BJ (cell line): Measurements from ENCODE around the gene HOXA5. TPM values are rescaled to one million over a fixed set of nuclear protein-coding genes. Genes with fewer than 3 reads are reported as not detected.

Source experiments
- CTCF ChIA-PET: fragments of 350-600 bp; formaldehyde crosslinking; extraction: SDS; loops from one replicate; lab custom pipeline; 2021; ENCODE audit warnings: antibody characterized with exemption, inconsistent platforms; lab: Yijun Ruan, JAX
- POLR2A ChIA-PET: fragments of 300-600 bp; sonication (Branson Sonifier 250); formaldehyde crosslinking; extraction: SDS; loops from one replicate; lab custom pipeline; 2021; ENCODE audit warnings: antibody characterized with exemption; lab: Charles Lee
- DNase-seq: peaks from one replicate; pipeline ENCODE4 v3.0.0-alpha.2; 2011; ENCODE audit warnings: low read depth
- H3K27me3 ChIP-seq: 2 replicates; pipeline ENCODE4 v1.6.0; 2011; ENCODE audit warnings: low read length; ENCODE audit not compliant: control insufficient read depth, insufficient read depth
- H3K36me3 ChIP-seq: 2 replicates; pipeline ENCODE4 v1.5.1; 2011; ENCODE audit warnings: low read length; ENCODE audit not compliant: control insufficient read depth, insufficient read depth
- H3K4me3 ChIP-seq: 2 replicates; pipeline ENCODE4 v1.5.1; 2011; ENCODE audit warnings: low read depth, mild to moderate bottlenecking, control low read depth, low read length
- polyA plus RNA-seq: library from polyadenylated mRNA; depleted of rRNA; stranded (reverse); fragments of >200 nt; gene quantifications from 2 replicates; pipeline ENCODE4 v1.2.3, GENCODE V29; 2011
- TF ChIP-seq, protein P1 (sequence below): IDR thresholded peaks from 2 replicates; pipeline ENCODE4 v1.5.1; 2011; ENCODE audit warnings: low read depth, mild to moderate bottlenecking, control low read depth, inconsistent platforms, low read length, moderate library complexity; ENCODE audit not compliant: insufficient read depth

Gene HOXA5
- polyA plus RNA-seq, 1 experiment = 1.2 TPM

DNA sequence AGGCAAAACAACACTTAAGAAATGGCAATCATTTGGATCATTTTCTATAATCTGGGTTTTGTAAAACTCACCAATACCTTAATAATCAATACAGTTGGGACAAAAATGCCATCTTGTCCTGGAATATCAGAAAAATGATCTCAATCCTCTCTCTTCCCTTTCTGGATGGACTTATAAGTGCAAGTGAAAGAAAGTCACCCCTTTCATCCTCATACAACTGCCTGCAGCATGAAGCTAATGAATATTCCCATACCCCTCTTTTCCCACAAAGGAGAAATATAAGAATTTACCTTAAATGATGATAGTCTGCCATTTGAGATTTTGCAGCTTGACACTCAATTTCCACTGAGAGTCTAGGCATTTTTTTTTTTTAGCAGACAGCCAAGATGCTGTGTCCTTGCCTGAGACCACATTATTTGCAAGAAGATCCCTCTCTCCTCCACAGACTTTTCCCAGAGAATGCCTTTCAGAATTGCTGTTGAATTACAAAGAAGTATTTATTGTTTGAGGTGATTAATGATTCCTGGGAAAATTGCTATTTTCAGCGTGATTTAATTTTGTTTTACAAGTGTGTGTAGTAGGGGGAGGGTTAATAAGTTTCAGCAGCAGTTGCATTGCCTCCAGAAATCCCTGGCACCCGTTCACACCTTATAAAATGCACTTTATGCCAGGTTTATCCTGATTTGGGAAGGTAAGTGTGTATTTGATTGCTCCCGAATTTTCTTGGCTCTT lies 16.7 kb downstream of the HOXA5 start:
- no peaks in the 10 kb centered on the region for H3K27me3 ChIP-seq
- CTCF ChIA-PET = interaction anchor here (1.4 to 1.7 kb wide), 2 partner anchors 12 to 16 kb away, joined by 4 to 5 read pairs; no protein-coding TSS in a partner anchor
- no peak for DNase-seq
- POLR2A ChIA-PET = no interaction called here
- TF ChIP-seq, protein P1, sequence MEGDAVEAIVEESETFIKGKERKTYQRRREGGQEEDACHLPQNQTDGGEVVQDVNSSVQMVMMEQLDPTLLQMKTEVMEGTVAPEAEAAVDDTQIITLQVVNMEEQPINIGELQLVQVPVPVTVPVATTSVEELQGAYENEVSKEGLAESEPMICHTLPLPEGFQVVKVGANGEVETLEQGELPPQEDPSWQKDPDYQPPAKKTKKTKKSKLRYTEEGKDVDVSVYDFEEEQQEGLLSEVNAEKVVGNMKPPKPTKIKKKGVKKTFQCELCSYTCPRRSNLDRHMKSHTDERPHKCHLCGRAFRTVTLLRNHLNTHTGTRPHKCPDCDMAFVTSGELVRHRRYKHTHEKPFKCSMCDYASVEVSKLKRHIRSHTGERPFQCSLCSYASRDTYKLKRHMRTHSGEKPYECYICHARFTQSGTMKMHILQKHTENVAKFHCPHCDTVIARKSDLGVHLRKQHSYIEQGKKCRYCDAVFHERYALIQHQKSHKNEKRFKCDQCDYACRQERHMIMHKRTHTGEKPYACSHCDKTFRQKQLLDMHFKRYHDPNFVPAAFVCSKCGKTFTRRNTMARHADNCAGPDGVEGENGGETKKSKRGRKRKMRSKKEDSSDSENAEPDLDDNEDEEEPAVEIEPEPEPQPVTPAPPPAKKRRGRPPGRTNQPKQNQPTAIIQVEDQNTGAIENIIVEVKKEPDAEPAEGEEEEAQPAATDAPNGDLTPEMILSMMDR = no peak
- H3K4me3 ChIP-seq = no peak overlapping the region
- no peaks in the 10 kb centered on the region for H3K36me3 ChIP-seq

DNA sequence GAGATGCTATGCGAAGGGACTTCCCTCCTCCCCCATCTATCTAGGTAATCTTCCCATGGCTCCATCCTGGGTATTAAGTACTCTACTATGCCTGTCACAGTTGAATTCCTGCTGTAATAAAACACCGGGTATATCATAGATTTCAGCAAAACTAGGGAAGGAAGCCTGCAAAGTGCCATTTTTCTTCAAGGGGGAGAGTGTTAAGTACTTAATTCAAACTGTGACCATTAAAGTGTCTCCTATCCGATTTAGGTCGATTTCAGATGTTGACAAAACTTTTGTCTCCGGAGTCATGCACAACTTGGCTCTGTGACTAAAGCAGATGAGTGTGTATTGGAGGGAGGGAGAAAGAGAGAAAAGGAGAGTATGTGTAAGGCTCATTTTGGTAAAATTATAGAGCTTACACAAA lies 17.5 kb downstream of the HOXA5 start:
- CTCF ChIA-PET = interaction anchor here (1.4 kb wide), 1 partner anchor 11 kb away, joined by 5 read pairs; no protein-coding TSS in a partner anchor
- POLR2A ChIA-PET = no interaction called here
- DNase-seq = no peak
- Histone ChIP-seq H3K4me3 (no peak overlapping the region), H3K36me3 (no peaks in the 10 kb centered on the region), H3K27me3 (no peaks in the 10 kb centered on the region)
- TF ChIP-seq, protein P1 = no peak

DNA sequence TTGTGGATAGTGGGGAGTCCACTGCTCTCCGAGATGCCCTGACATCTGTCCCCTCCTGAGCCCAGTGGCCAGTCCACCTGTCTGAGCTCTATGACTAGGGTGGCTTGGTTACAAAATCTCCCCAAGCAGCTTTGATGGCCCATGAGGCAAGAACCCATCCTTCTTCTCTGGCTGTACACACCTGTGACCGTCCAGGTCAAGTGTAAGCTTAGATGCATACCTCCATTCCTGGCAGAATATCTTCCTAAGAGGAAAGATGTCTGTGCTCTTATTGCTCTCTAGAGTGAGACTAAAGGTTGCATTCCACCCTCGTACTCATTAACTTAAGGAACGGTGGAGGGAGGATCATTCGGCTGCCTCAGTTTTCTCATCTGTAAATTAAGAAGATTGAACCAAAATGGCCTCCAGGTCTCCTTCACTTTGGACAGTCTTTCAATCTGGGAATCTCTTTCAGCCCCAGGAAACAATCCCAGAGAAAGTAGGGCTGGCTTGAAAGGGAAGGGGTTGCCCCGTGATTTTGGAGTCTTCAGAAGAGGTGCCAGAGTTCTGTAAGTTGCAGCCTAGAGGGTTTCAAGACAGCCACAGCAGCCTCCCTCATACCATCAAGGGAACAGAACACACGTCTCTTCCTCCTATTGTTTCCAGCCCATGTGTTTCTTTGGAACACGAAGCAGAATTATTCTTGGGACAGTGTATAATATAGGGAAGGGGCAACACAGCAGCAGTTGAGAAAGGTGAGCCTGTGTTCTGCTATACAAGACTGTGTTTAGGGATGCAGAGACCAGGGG lies 18.4 kb downstream of the HOXA5 start:
- Histone ChIP-seq H3K4me3 (no peak overlapping the region), H3K36me3 (no peaks in the 10 kb centered on the region), H3K27me3 (no peaks in the 10 kb centered on the region)
- DNase-seq = no peak
- TF ChIP-seq, protein P1 = no peak
- ChIA-PET CTCF (no interaction called here), POLR2A (no interaction called here)

DNA sequence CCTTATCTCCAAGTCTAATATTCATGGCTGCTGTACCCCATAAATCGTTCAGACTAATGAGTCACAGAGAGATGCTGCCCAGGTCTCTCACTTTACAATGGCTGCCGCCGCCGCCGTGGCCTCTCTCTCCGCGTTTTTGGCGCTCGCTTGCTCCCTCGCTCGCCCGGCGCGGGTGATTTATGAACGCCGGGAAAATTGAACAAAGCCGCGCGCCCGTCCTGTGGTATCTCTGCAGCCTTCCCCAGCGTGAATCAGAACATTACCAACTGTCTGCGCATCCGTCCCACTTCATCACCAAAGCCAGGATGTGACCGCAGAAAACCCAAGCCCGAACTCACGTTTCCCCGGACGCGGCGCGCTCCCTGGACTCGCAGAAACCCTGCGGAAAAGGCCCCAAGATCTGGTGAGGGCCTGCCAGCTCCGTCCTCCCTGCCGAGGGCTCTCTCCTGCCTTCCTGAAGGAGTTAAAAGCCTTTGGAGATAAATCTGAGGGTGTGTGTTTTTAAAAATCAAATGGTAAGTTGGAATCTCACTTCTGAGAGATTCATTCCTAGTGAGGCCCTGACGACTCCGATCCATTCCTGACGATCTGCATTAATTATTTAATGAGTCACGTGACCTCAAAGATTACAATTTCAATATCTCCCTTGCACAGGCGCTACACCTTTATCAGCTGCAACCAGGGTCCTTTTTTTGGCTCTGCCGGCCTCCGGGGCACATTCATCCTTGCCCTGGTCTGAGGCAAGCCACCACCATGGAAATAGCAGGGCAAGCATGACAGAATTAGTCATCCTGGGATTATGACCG lies 19.2 kb downstream of the HOXA5 start:
- Histone ChIP-seq H3K27me3 (no peaks in the 10 kb centered on the region), H3K4me3 (no peak overlapping the region), H3K36me3 (no peaks in the 10 kb centered on the region)
- ChIA-PET CTCF (interaction anchor here (1.3 kb wide), 1 partner anchor 8 kb away, joined by 3 read pairs; no protein-coding TSS in a partner anchor), POLR2A (no interaction called here)
- DNase-seq = no peak
- TF ChIP-seq, protein P1 = no peak
